OCI-LY1 (cell line): ENCODE measurements around the gene FDX1.

Experiments
- H2AFZ ChIP-seq: fragments of 200-600 bp; sonication (generic), shearing (Covaris generic); 2 replicates; pipeline ENCODE4 v1.6.0; 2014; ENCODE audit warnings: antibody characterized with exemption, mild to moderate bottlenecking, low read length
- H3F3A ChIP-seq: fragments of 200-600 bp; sonication (generic), shearing (Covaris generic); 2 replicates; pipeline ENCODE4 v1.6.0; 2014; ENCODE audit warnings: mild to moderate bottlenecking, antibody characterized with exemption, low read length, moderate library complexity; ENCODE audit not compliant: insufficient read depth
- H3K27ac ChIP-seq: fragments of 200-600 bp; sonication (generic); 2 replicates; pipeline ENCODE4 v1.5.1; 2014; ENCODE audit warnings: low read length, mixed run types, mild to moderate bottlenecking, low read depth; ENCODE audit not compliant: poor library complexity, severe bottlenecking
- H3K27me3 ChIP-seq: fragments of 200-600 bp; sonication (generic); 2 replicates; pipeline ENCODE4 v1.6.0; 2014; ENCODE audit warnings: antibody characterized with exemption, mild to moderate bottlenecking, low read length, moderate library complexity; ENCODE audit not compliant: insufficient read depth
- H3K36me3 ChIP-seq: fragments of 200-600 bp; sonication (generic); 2 replicates; pipeline ENCODE4 v1.6.1; 2014; ENCODE audit warnings: mild to moderate bottlenecking, antibody characterized with exemption, low read length, moderate library complexity, mixed read lengths; ENCODE audit not compliant: insufficient read depth
- H3K4me1 ChIP-seq: fragments of 200-600 bp; sonication (generic); 2 replicates; pipeline ENCODE4 v1.5.1; 2014; ENCODE audit warnings: mild to moderate bottlenecking, low read length, moderate library complexity; ENCODE audit not compliant: insufficient read depth, severe bottlenecking
- H3K4me2 ChIP-seq: fragments of 200-600 bp; sonication (generic), shearing (Covaris generic); 2 replicates; pipeline ENCODE4 v1.6.1; 2014; ENCODE audit warnings: low read length
- H3K4me3 ChIP-seq: fragments of 200-600 bp; sonication (generic); 2 replicates; pipeline ENCODE4 v1.5.1; 2014; ENCODE audit warnings: low read length, low read depth, mild to moderate bottlenecking, mixed read lengths; ENCODE audit not compliant: poor library complexity, severe bottlenecking
- H3K79me2 ChIP-seq: fragments of 200-600 bp; shearing (Covaris generic); 2 replicates; pipeline ENCODE4 v1.6.1; 2016; ENCODE audit warnings: mixed run types, low read length, mixed read lengths; ENCODE audit not compliant: insufficient read depth
- H3K9ac ChIP-seq: fragments of 200-600 bp; sonication (generic), shearing (Covaris generic); 2 replicates; pipeline ENCODE4 v1.6.1; 2014; ENCODE audit warnings: mild to moderate bottlenecking, low read length, mixed read lengths
- H3K9me2 ChIP-seq: fragments of 200-600 bp; sonication (generic), shearing (Covaris generic); 2 replicates; pipeline ENCODE4 v1.6.1; 2014; ENCODE audit warnings: low read depth, mild to moderate bottlenecking, low read length, mixed read lengths
- H3K9me3 ChIP-seq: fragments of 200-600 bp; shearing (Covaris generic); 2 replicates; pipeline ENCODE4 v1.6.1; 2014; ENCODE audit warnings: low read length, mixed read lengths
- H4K20me1 ChIP-seq: fragments of 200-600 bp; sonication (generic), shearing (Covaris generic); 2 replicates; pipeline ENCODE4 v1.6.0; 2016; ENCODE audit warnings: mild to moderate bottlenecking, low read length; ENCODE audit not compliant: insufficient read depth
- CTCF ChIP-seq: fragments of 200-600 bp; sonication (generic), shearing (Covaris generic); IDR thresholded peaks from 2 replicates; pipeline ENCODE4 v1.5.1; 2017; ENCODE audit warnings: mild to moderate bottlenecking, antibody characterized with exemption, low read length, moderate library complexity, mixed read lengths
- EZH2 ChIP-seq: fragments of 200-600 bp; sonication (generic), shearing (Covaris generic); IDR thresholded peaks from 2 replicates; pipeline ENCODE4 v1.8.0; 2017; ENCODE audit warnings: borderline replicate concordance, mixed run types, mild to moderate bottlenecking, antibody characterized with exemption, low read length, moderate library complexity, mixed read lengths

FDX1 gene

GRCh38 chr11:110431674-110432073 is 1.9 kb downstream of the FDX1 start:
- Histone ChIP-seq H3K9ac (peak overlapping the region; percentile 89), H3K4me2 (peak overlapping the region; percentile 72), H3K27me3 (no peaks in the 10 kb centered on the region), H3K9me2 (no peaks in the 10 kb centered on the region), H4K20me1 (no peaks in the 10 kb centered on the region), H3K4me3 (peak overlapping the region; percentile 77), H3K79me2 (peaks cover 59% of the 10 kb centered on the region), H2AFZ (no peak overlapping the region), H3K36me3 (peaks cover 5% of the 10 kb centered on the region), H3K9me3 (no peaks in the 10 kb centered on the region), H3K27ac (no peak overlapping the region), H3F3A (peaks cover 9% of the 10 kb centered on the region; the same call in 1 of the 2 replicates), H3K4me1 (peaks cover 52% of the 10 kb centered on the region)
- TF ChIP-seq CTCF (no peak), EZH2 (no peak)

DNA sequence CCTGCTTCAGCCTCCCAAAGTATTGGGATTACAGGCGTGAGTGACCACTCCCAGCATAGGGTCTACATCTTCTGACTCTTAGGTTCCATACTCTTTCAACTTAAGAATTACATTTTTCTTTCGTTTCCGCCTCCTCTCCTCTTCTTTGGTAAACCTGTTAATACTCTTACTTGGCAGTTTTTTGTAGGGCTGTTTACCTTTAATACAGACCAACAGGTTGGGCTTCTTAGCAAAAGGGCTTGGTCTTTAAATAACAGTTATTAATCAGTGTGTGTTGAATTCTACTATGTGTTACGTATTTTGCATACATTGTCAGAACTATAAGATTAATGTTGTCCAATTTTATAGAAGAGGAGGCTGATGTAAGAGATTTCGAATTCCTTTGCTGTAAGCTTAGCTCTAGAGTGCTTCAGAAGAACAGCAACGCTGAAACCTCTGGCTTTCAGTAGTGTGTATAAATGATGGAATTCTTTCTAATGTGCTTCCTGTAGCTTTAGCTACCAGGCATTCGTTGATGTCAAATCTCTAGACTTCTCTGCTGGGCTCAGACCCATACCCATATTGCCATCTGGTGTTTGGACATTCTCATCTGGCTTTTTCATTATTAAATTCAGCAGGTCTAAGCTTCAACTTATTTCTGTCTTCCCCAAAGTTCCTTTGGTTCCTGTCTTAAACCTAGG is 3.1 kb downstream of the FDX1 start:
- no peak for TF ChIP-seq EZH2
- peak; percentile 33; the same call in 1 of the 2 replicates for TF ChIP-seq CTCF
- Histone ChIP-seq H3K27me3 (no peaks in the 10 kb centered on the region), H3F3A (peaks cover 9% of the 10 kb centered on the region; the same call in 1 of the 2 replicates), H3K4me3 (no peak overlapping the region), H3K9me3 (no peaks in the 10 kb centered on the region), H3K36me3 (peaks cover 17% of the 10 kb centered on the region), H3K9me2 (no peaks in the 10 kb centered on the region), H3K27ac (peak overlapping the region; percentile 50), H2AFZ (no peak overlapping the region), H3K4me1 (peaks cover 54% of the 10 kb centered on the region), H3K4me2 (peak overlapping the region; percentile 36), H3K9ac (peak overlapping the region; percentile 0; the same call in 1 of the 2 replicates), H4K20me1 (no peaks in the 10 kb centered on the region), H3K79me2 (peaks cover 67% of the 10 kb centered on the region)

DNA sequence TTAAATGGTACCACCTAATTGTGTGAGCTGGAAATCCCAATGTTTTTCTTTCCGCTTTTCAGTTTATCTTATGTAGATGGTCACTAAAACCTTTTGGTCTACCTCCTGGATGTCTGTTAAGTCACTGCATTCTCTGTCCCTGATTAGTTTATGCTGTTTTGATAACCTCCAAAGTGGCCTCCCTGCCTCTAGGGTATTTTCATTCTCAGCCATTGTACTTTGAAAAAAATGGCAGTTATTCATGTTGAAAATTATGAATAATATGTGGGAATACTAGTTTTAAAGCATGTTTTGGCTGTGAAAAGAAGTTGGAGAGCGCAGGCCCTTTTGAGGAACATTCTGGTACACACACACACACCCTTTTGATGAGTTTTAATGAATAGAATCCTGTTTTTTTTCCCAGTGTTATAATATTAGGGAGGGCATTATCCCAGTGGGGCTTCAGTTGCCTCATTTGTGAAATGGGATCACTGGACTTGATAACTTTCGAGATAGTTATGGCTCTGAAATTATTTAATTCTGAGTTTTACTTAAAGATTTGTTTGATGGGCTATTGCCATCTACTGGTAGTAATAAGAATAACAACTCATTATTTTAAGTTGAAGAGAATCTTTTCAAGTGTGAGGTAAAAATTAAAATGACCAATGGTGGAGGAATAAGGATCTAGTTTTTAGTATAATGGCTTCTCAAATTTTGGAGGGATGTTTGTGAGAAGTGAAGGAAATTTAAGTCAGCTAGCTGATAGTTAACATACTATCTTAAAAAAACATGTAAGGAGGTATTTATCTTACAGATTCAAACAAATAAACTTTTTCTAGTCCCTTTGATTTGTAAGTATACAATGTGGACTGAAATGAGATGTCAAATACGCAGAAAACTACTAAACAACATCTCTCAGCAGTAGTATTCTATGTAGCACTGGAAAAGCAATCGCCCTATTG is 3.9 kb downstream of the FDX1 start:
- H3K36me3 ChIP-seq: peaks cover 23% of the 10 kb centered on the region
- peak overlapping the region; percentile 50 for H3K27ac ChIP-seq
- peaks cover 71% of the 10 kb centered on the region for H3K79me2 ChIP-seq

More for the DNA sequence above, 3.9 kb downstream of the FDX1 start:
- TF ChIP-seq CTCF (peak; percentile 91), EZH2 (no peak)
- Histone ChIP-seq H4K20me1 (no peaks in the 10 kb centered on the region), H3K4me1 (peaks cover 54% of the 10 kb centered on the region), H3F3A (peaks cover 9% of the 10 kb centered on the region; the same call in 1 of the 2 replicates), H3K9me3 (no peaks in the 10 kb centered on the region), H3K4me2 (peak overlapping the region; percentile 36), H3K9me2 (no peaks in the 10 kb centered on the region), H2AFZ (no peak overlapping the region), H3K27me3 (no peaks in the 10 kb centered on the region), H3K4me3 (no peak overlapping the region), H3K9ac (peak overlapping the region; percentile 0; the same call in 1 of the 2 replicates)
